GM21576 (cell line): ENCODE measurements around the gene GPR15LG.

Source experiments
- ATAC-seq: cut with Tn5 transposase; IDR thresholded peaks from one replicate; pipeline ENCODE4 v1.9.1; 2021; ENCODE audit warnings: mild to moderate bottlenecking, moderate library complexity; ENCODE audit not compliant: unreplicated experiment

The GPR15LG gene

DNA sequence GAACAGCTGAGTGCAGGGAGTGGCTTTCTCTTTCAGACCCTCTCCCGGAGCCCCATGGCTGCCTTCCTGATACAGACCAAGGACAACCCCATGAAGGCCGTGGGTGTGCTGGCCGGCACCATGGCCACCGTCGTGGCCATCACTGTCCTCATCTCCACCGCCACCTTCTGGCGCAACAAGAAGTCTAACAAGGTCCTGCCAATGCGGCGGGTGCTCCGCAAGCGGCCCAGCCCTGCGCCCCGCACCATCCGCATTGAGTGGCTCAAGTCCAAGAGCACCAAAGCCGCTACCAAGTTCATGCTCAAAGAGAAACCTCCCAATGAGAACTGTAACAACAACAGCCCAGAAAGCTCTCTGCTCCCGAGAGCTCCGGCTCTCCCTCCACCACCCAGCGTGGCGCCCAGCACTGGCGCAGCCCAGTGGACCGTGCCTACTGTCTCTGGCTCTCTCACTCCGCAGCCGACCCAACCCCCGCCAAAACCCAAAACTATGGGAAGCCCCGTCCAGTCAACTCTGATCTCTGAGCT is 40.5 kb downstream of the GPR15LG start:
- ATAC-seq, result peak; percentile 26

DNA sequence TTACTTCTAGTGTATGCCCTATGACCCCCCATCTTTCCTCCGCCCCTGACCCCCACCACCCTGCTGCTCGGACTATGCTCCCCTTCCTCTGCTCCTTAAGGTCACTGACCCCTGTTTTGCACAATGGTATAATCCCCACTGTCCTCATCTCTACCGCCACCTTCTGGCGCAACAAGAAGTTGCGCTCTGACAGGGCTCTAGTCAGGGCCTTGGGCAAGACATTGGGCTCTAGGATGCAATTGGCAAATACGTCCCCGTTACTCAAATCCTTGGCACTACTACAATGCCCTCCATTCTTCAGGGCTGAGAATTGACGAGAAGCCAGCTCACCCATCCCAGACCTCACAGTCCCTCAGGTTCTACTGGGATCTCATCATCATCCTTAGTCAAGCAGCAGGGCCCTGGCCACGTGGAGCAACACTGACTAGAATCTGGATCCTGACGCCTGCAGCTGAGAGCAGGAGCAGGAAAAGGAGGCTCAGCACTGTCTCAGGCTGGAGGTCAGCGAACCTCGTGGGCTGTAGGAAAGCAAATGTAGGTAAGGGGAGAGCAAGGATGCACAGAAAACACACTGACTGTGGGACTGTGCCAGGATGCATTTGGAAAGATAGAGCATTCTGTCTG is 41.1 kb downstream of the GPR15LG start:
- peak; percentile 87 for ATAC-seq

DNA sequence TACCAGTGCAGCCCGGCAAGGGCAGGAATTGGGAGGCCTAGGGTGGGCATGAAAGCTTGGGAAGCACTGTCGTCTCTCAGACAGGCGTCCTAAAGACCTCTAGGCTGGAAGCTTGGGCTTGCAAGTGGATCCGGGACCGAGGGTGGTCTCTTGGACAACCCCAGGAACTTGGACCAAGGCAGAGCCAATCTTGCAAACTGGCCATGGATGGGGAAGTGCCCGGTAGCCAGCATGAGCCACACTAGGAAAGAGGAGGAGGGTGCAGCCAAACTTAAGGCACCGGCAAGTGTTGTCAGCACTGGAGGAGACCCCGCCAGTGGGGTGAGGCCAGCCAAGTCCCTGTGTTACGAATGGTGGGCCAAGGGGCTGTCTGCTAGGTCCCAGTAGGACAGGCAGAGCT is 43.2 kb downstream of the GPR15LG start:
- ATAC-seq, result no peak

DNA sequence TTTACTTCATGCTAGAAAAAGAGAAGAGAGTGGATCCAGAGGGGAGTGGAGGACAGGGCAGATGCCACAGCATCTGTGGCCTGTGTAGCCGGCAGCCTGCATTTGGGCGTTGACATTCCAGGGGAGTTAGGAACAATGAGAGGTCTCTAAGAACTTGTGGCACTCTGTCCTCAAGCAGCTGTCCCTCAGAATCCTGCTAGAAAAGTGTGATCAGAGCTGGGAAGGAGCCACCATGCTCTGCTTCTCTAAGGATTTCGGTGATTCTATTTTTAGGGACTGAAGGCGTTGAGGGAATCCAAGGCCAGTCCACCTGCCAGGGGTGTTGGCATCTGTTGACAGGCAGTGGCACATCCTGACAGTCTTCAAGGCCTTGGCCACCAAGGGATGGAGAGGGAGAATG is 44.1 kb downstream of the GPR15LG start:
- ATAC-seq, result no peak

DNA sequence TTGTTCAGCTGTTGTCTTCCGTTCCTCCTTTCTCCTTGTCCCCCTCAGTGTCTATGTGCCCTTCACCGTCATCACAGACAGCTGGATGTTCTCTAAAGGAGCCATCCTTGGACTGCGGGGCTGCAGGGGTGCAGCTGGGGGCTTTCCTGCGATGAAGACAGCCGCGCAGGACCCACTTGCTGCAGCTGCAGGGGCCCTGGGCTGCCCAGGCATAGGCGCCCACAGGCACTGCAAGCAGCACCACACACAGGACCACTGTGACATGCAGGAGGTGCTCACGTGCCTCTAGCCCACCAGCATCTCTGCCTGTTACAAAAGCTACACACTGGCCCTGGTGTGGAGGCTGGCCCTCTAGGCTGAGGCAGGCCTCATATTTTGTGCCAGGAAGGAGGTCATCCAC is 48.3 kb downstream of the GPR15LG start:
- no peak for ATAC-seq

DNA sequence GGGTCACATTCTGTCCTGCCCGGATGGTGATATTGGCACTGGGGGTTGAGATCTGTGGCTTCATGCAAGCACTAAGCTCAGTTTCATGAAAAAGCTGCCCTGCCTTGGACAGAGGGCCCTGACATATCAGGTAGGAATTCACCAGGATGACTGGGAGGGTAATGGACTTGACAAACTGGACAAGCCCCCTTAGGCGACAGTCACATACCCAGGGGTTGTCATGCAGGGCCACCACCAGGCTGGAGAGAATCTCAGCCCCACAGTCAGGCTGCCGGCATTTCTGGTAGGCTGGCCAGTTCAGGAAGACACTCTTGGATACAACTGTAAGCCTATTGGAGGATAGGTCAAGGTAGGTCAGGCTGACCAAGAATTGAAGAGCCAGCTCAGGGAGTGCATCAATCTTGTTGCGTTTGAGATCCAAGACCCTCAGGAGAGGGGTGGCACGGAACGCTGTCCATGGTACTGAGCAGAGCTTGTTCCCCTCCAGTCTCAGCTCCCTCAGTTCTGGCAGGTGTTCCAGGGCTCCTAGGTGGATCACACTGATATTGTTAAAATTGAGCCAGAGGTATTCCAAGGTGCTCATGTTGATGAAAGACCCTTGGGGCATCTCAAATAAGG is 50.9 kb downstream of the GPR15LG start:
- no peak for ATAC-seq

DNA sequence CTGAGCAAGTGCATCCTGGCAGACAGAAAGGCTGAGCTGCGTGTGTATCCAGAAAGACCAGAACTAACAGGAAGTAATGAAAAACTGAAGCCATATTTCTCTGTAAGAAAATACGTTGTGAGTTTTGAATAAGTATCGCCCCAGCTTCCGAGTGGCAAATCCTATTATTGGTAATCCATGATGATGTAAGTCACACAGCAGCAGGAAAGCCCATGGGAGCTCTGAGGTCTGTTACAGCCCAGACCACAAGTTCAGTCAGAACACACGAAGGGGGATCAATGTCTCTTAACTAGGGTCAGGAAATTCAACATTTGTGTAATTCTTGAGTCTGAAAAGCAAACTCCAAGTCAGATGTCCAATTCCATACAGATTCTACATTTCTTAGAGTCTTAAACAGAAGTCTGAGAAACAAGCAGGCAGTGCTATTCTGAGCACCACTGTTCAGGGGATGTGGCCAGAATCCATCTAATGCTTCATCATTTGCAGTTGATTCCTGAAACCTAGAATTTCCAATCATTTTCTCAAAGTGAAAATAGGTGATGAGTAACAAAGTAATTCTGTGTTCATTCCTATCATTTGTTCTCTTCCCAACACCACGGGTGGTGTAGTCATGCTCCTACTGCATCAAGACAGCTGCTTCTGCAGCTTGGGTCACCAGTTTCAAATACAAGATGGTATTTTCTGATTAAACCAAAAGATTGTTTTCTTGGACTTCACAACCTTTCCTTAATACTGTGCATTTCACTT is 52.0 kb downstream of the GPR15LG start, which contains the start of gene LRIT2:
Gene LRIT2 (minus strand): TSS at position 118 of the 747 bp plus-strand sequence. CDS start 24 bp downstream, at position 94.
- no peak for ATAC-seq

DNA sequence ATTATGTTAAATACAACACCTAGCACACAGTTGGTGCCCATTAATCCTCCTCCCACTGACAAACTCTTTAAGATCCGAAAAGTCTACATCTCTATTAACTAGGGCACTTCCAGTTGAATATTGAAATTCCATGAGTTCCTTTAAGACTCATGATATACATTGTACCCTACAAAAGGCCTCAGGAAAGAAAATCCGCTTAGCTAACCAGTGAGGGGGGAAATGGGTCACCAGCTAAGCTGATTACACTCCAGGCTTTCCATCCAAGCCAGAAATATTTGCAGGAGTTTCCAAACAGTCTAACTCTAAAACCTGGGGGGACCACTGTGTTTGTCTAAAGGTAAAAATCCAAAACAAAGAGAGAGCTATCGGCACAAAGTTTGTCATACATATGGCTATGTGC is 53.0 kb downstream of the GPR15LG start:
- ATAC-seq, result no peak

DNA sequence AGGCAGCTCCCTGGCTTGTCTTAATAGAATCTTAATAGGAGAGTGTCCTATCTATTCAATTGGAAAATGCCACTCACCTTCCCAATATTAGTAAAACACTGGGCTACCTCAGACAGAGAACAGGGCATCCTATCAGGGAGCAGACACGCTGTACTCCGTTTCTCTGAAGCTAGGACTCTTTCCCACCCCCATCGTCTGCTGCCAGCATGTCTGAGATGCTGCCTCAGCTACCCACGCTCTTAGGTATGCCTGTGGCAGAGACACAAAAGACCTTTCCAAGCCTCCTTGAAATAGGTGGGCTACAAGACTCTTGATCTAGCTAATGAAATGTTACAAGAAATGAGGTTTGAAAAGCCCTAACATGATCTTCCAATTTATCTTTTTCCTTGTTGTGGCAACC is 54.2 kb downstream of the GPR15LG start:
- ATAC-seq, result no peak

DNA sequence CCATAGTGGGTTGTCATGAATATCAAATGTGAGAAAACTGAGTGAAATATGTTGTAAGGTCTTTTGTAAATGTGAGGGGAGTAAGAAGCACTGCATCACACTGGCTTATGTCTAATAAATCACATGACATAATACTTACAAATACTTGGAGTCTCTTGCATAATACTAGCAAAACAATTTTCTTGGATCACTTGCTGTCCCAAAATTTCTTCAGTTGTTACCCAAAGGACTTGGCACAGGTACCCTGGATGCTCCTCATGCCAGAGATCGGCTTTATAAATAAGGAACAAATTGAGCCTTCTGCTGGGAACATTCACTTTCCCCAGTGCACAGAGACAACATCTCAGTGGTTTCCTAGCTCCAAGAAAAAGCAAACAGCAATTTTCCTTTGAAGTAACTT is 56.8 kb downstream of the GPR15LG start:
- ATAC-seq, result no peak

DNA sequence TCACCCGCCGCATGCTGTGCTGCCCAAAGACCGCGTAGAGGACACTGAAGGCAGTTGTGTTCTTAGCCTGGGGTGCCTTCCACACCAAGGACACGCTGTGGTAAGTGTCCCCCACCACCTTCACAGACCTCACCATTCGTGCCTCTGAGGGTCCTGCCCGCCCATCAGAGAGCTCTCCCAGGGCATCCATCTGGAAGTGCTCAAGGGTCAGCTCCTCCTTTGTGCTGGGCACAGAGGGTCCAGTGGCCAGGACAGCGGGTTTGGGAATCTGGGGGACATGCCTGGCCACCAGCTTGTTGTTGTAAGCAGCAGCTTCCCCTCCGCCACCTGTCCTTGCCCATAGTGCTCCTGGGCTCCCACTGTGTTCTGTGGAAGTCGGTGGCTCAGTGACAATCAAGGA is 58.8 kb downstream of the GPR15LG start:
- no peak for ATAC-seq

DNA sequence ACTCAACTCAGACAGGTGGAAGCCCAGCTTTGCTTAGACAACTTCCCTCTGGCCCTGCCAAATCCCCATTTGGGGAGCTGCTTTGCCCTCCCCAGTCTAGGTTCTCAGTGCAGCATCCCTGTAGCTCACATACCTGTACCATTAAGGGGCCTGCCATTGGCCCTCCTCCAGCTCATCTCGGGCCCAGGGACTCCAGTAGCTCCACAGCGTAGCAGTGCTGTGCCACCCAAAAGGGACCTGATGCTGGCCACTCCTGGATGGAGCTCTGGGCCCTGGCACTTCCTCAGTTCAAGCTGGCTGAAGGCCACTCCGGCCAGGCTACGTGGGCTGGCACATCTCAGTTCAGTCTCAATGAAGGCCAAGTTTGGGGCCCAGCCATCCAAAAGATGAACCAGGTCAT is 60.3 kb downstream of the GPR15LG start:
- no peak for ATAC-seq

DNA sequence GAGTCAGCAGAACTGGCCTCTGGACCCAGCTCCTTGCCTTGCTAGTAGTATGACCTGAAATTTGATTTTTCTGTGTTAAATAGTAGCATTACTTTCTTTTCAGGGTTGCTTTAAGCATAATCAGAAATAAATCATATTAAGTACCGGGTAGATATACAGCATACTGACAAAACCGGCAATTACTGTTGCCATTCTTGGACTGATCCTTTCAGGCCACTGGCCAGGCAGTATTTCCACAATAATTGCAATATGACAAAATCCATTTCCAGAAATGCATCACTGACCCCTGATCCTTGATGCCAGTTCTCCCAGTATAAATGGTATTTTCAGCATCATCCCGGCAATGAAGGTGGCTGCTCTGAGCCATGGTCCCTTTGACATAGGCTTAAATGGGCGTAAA is 60.9 kb downstream of the GPR15LG start:
- ATAC-seq, result no peak
